Activated B cell treated with CpG ODN at 0.5 μM for 24 hours (primary cell): ENCODE results near the gene ARHGEF1. TPM values are rescaled to one million over a fixed set of nuclear protein-coding genes. Genes with fewer than 3 reads are reported as not detected.

Source experiments
- ATAC-seq: fragments of 200-7000 bp; cut with Tn5 transposase; one replicate; pipeline ENCODE4 v1.10.0; 2021; ENCODE audit warnings: low read depth, mild to moderate bottlenecking, moderate library complexity
- CTCF ChIA-PET: fragments of 350-600 bp; sonication (Branson Sonifier 250); formaldehyde crosslinking; loops from one replicate; lab custom pipeline; 2021; ENCODE audit warnings: antibody characterized with exemption; lab: Charles Lee
- POLR2A ChIA-PET: fragments of 350-600 bp; sonication (Branson Sonifier 250); formaldehyde crosslinking; loops from one replicate; lab custom pipeline; 2021; ENCODE audit warnings: antibody characterized with exemption; lab: Charles Lee
- DNase-seq: peaks from one replicate; pipeline ENCODE4 v3.0.0; 2022
- H3K27ac Mint-ChIP-seq: one replicate; pipeline ENCODE4 v1.8.0; 2020; ENCODE audit warnings: mixed read lengths
- H3K27me3 Mint-ChIP-seq: one replicate; pipeline ENCODE4 v1.8.0; 2021; ENCODE audit warnings: mixed read lengths
- H3K36me3 Mint-ChIP-seq: one replicate; pipeline ENCODE4 v1.8.0; 2021; ENCODE audit warnings: low read depth, mixed read lengths
- H3K4me1 Mint-ChIP-seq: one replicate; pipeline ENCODE4 v1.8.0; 2021; ENCODE audit warnings: mixed read lengths
- H3K4me3 Mint-ChIP-seq: one replicate; pipeline ENCODE4 v1.8.0; 2020; ENCODE audit warnings: mild to moderate bottlenecking, mixed read lengths
- H3K9me3 Mint-ChIP-seq: one replicate; pipeline ENCODE4 v1.8.0; 2020; ENCODE audit warnings: mixed read lengths
- intact Hi-C: fragments of 100-400 bp; cut with micrococcal nuclease; formaldehyde crosslinking; loops from one replicate; pipeline ENCODE4 v1.15.1; 2024
- total RNA-seq: library from RNA; stranded (reverse); gene quantifications from 2 replicates; pipeline ENCODE4 v1.2.3, GENCODE V29; 2022
- TF ChIP-seq, protein P1 (sequence below): fragments of 200-600 bp; IDR thresholded peaks from one replicate; pipeline ENCODE4 v1.8.0; 2022; ENCODE audit warnings: antibody characterized with exemption, mild to moderate bottlenecking

Gene ARHGEF1
- total RNA-seq, 1 donor from 2014 or later = 418 TPM

DNA sequence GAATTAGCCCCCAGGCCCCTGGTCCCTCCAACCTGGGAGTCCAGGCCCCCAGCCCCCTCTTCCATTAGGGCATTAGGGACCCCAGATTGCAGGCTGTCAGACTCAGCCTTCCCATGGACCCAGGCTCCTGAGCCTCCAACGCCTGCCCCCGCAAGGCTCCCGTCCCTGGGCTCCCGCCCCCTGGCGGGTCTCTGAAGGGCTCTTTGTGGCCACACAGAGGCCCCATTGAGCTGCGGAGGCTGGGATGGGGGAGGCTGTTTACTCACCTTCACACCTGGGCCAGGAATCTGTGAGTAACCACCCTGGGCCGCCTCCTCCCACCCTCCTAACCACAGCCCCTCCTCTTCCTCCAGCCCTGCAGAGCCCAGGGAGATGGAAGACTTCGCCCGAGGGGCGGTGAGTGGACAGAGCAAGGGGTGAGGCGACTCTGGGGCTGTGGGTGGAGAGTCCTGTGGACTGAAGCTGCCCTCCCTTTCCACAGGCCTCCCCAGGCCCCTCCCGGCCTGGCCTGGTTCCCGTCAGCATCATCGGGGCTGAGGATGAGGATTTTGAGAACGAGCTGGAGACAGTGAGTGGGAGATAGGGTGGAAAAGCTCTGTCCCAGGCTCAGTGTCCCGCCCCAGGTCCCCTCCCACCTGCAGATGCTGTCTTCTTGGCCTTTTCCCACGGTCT, 4.9 kb downstream of the ARHGEF1 start:
- Mint-ChIP-seq H3K27me3 (no peaks in the 10 kb centered on the region), H3K9me3 (no peaks in the 10 kb centered on the region), H3K4me3 (peak overlapping the region; percentile 81), H3K36me3 (peaks cover 52% of the 10 kb centered on the region), H3K4me1 (peaks cover 59% of the 10 kb centered on the region), H3K27ac (peak overlapping the region; percentile 90)
- ATAC-seq = peak; percentile 6
- TF ChIP-seq, protein P1, sequence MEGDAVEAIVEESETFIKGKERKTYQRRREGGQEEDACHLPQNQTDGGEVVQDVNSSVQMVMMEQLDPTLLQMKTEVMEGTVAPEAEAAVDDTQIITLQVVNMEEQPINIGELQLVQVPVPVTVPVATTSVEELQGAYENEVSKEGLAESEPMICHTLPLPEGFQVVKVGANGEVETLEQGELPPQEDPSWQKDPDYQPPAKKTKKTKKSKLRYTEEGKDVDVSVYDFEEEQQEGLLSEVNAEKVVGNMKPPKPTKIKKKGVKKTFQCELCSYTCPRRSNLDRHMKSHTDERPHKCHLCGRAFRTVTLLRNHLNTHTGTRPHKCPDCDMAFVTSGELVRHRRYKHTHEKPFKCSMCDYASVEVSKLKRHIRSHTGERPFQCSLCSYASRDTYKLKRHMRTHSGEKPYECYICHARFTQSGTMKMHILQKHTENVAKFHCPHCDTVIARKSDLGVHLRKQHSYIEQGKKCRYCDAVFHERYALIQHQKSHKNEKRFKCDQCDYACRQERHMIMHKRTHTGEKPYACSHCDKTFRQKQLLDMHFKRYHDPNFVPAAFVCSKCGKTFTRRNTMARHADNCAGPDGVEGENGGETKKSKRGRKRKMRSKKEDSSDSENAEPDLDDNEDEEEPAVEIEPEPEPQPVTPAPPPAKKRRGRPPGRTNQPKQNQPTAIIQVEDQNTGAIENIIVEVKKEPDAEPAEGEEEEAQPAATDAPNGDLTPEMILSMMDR = no peak
- ChIA-PET CTCF (interaction anchor here (1.1 to 4.5 kb wide), 8 partner anchors 14 to 64 kb away, joined by 3 to 41 read pairs (median 3); no protein-coding TSS in a partner anchor), POLR2A (interaction anchor here (0.7 to 10.7 kb wide), 9 partner anchors 14 to 71 kb away, joined by 3 to 279 read pairs (median 6); partner anchors contain the start of genes CD79A, RABAC1 and RPS19)
- DNase-seq = peak; percentile 44
- intact Hi-C loops = loop anchor here (10.0 kb wide), 1 partner anchor 343 kb away; no protein-coding TSS in a partner anchor

DNA sequence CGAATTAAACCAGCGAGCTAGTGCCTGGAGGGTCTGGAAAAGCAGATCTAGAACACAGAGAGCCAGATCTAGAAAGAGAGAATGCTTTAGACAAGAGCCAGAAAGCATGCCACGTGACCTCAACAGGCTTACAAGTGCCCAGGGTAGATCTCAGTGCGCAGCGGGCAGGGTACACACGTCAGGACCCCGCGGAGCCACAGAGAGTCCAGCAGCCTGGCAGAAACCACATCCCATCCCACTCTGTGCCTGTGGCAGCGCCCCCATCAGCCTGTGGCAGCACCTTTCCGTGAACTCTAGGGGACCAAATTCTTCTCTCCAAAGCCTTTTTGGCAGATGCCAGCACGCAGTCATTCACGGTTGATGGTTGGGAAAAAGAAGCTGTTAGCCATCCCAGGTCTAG, 5.9 kb downstream of the ARHGEF1 start:
- intact Hi-C loops = loop anchor here (10.0 kb wide), 1 partner anchor 344 kb away; no protein-coding TSS in a partner anchor
- no peak for ATAC-seq
- ChIA-PET POLR2A (interaction anchor here (0.9 to 10.7 kb wide), 3 partner anchors 12 to 29 kb away, joined by 3 to 279 read pairs (median 6); partner anchors contain the start of genes CD79A and RPS19), CTCF (interaction anchor here (1.3 to 2.1 kb wide), 2 partner anchors 62 to 63 kb away, joined by 3 to 7 read pairs; no protein-coding TSS in a partner anchor)
- no peaks in the 10 kb centered on the region for H3K9me3 Mint-ChIP-seq
- H3K4me3 Mint-ChIP-seq = no peak overlapping the region
- H3K4me1 Mint-ChIP-seq = peaks cover 61% of the 10 kb centered on the region
- no peak for DNase-seq
- peak overlapping the region; percentile 26 for H3K27ac Mint-ChIP-seq
- H3K27me3 Mint-ChIP-seq = no peaks in the 10 kb centered on the region
- peaks cover 50% of the 10 kb centered on the region for H3K36me3 Mint-ChIP-seq
- TF ChIP-seq, protein P1 = no peak

DNA sequence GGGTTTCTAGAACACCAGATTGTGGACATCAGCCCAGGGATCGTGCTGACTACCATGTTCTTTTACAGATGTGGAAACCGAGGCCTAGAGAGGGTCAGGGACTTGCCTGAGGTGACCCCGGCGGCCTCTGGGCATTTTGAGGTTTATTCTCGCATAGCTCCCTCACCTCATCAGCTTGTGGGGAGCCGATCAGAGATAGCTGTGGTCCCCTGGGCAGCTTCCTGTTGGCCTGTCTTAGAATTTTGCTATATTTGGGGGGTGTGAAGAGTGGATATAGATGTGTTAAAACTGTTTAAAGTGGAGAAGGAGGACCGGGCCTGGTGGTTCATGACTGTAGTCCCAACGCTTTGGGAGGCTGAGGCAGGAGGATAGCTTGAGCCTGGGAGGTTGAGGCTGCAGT, 6.9 kb downstream of the ARHGEF1 start:
- Mint-ChIP-seq H3K4me3 (no peak overlapping the region), H3K36me3 (peaks cover 55% of the 10 kb centered on the region), H3K27ac (no peak overlapping the region), H3K4me1 (peaks cover 53% of the 10 kb centered on the region), H3K9me3 (no peaks in the 10 kb centered on the region), H3K27me3 (no peaks in the 10 kb centered on the region)
- ATAC-seq (no peak), DNase-seq (no peak)
- intact Hi-C loops = loop anchor here (10.0 kb wide), 1 partner anchor 345 kb away; no protein-coding TSS in a partner anchor
- ChIA-PET CTCF (interaction anchor here (1.0 to 1.1 kb wide), 2 partner anchors 13 to 16 kb away, joined by 3 to 5 read pairs; partner anchors contain the start of gene CD79A), POLR2A (interaction anchor here (0.9 to 10.7 kb wide), 4 partner anchors 9 to 17 kb away, joined by 3 to 279 read pairs (median 8); partner anchors contain the start of gene CD79A)
- TF ChIP-seq, protein P1 = no peak

DNA sequence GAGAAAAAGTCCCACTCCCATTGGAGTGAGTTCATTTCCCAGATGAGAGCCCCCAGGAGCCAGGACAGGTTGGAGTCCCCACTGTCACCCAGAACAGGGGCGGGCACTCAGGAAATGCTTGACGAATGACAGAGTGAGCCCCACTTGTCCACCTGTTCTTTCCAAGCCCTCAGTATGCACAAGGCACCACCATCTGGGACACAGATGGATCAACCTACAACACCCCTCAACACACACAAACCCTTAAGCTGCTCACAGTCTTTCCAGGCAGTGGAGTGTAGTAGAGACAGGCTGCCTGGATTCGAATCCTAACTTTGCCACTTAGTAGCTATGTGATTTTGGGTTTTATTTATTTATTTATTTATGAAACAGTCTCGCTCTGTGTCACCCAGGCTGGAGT, 8.0 kb downstream of the ARHGEF1 start:
- ChIA-PET CTCF (interaction anchor here (0.6 to 1.1 kb wide), 3 partner anchors 14 to 54 kb away, joined by 3 to 4 read pairs (median 3); partner anchors contain the start of gene CD79A), POLR2A (interaction anchor here (0.7 to 1.9 kb wide), 4 partner anchors 18 to 355 kb away, joined by 4 to 8 read pairs (median 4); no protein-coding TSS in a partner anchor)
- peaks cover 62% of the 10 kb centered on the region for H3K36me3 Mint-ChIP-seq
- H3K27me3 Mint-ChIP-seq = no peaks in the 10 kb centered on the region
- H3K4me3 Mint-ChIP-seq = no peak overlapping the region
- H3K4me1 Mint-ChIP-seq = peaks cover 47% of the 10 kb centered on the region
- ATAC-seq (no peak), DNase-seq (no peak)
- TF ChIP-seq, protein P1 = no peak
- no peaks in the 10 kb centered on the region for H3K9me3 Mint-ChIP-seq
- no peak overlapping the region for H3K27ac Mint-ChIP-seq
- intact Hi-C loops = no loop called here
